Endodermal cell (in vitro differentiated cells): ENCODE measurements around the gene SLC24A4. TPM values are rescaled to one million over a fixed set of nuclear protein-coding genes. Genes with fewer than 3 reads are reported as not detected.

Source experiments
- DNase-seq: peaks from one replicate; pipeline ENCODE4 v3.0.0-alpha.2; 2017
- H3K27ac ChIP-seq: 2 replicates; pipeline ENCODE4 v1.5.1; 2013; ENCODE audit warnings: mild to moderate bottlenecking, low read depth, low read length, moderate library complexity
- H3K27me3 ChIP-seq: 2 replicates; pipeline ENCODE4 v1.6.1; 2013; ENCODE audit warnings: mild to moderate bottlenecking, low read length, moderate library complexity; ENCODE audit not compliant: insufficient read depth, control insufficient read depth, poor library complexity, severe bottlenecking
- H3K36me3 ChIP-seq: 2 replicates; pipeline ENCODE4 v1.7.0; 2013; ENCODE audit warnings: mild to moderate bottlenecking, low read length, moderate library complexity; ENCODE audit not compliant: control insufficient read depth, insufficient read depth
- H3K4me1 ChIP-seq: one replicate; pipeline ENCODE4 v1.7.0; 2013; ENCODE audit warnings: low read length; ENCODE audit not compliant: control insufficient read depth, insufficient read depth
- H3K4me3 ChIP-seq: 2 replicates; pipeline ENCODE4 v1.5.1; 2013; ENCODE audit warnings: mild to moderate bottlenecking, low read length, moderate library complexity
- H3K9ac ChIP-seq: 2 replicates; pipeline ENCODE4 v1.6.1; 2013; ENCODE audit warnings: mild to moderate bottlenecking, low read length, moderate library complexity; ENCODE audit not compliant: poor library complexity, severe bottlenecking; ENCODE audit errors: extremely low read depth
- H3K9me3 ChIP-seq: 2 replicates; pipeline ENCODE4 v1.6.1; 2013; ENCODE audit warnings: mild to moderate bottlenecking, low read length, moderate library complexity; ENCODE audit not compliant: control insufficient read depth
- H3K27ac Mint-ChIP-seq: 2 replicates; pipeline ENCODE4 v1.8.0; 2020; ENCODE audit warnings: mixed read lengths
- H3K27me3 Mint-ChIP-seq: 2 replicates; pipeline ENCODE4 v1.8.0; 2021; ENCODE audit warnings: mild to moderate bottlenecking, mixed read lengths; ENCODE audit not compliant: insufficient read depth
- H3K36me3 Mint-ChIP-seq: 2 replicates; pipeline ENCODE4 v1.8.0; 2020; ENCODE audit warnings: low read depth, mixed read lengths
- H3K4me1 Mint-ChIP-seq: 2 replicates; pipeline ENCODE4 v1.8.0; 2020; ENCODE audit warnings: mixed read lengths
- H3K4me3 Mint-ChIP-seq: 2 replicates; pipeline ENCODE4 v1.8.0; 2020; ENCODE audit warnings: mild to moderate bottlenecking, moderate library complexity, mixed read lengths
- H3K9me3 Mint-ChIP-seq: 2 replicates; pipeline ENCODE4 v1.8.0; 2020; ENCODE audit warnings: mild to moderate bottlenecking, mixed read lengths
- WGBS, 2 experiments: methylation state at CpG; one replicate each; pipeline versions ENCODE4 v1.1.5 to v1.1.7; 2013; ENCODE audit warnings: missing lambda C conversion rate in 2 of 2, mixed read lengths in 1 of 2; ENCODE audit not compliant: insufficient coverage in 1 of 2, insufficient read length in 1 of 2; 5-methylcytosine and 5-hydroxymethylcytosine counted together
- total RNA-seq, 2 donors: library from RNA; stranded (reverse); fragmentation: NEBNext Ultra II Directional in 1 of 2; extraction: Animal tissue kit (Norgen Biotek cat#: 25700) in 1 of 2; gene quantifications; 2 replicates in 1 of 2; 3 replicates in 1 of 2; pipeline ENCODE4 v1.2.1, GENCODE V29; 2021
- TF ChIP-seq, protein P1 (sequence below): fragments of 200-600 bp; sonication (generic); conservative IDR thresholded peaks from 2 replicates; pipeline ENCODE4 v1.5.0; 2021; ENCODE audit warnings: antibody characterized with exemption, mild to moderate bottlenecking

SLC24A4 gene
- total RNA-seq, 2 donors from 2014 or later = 0.09 to 0.29 TPM

DNA sequence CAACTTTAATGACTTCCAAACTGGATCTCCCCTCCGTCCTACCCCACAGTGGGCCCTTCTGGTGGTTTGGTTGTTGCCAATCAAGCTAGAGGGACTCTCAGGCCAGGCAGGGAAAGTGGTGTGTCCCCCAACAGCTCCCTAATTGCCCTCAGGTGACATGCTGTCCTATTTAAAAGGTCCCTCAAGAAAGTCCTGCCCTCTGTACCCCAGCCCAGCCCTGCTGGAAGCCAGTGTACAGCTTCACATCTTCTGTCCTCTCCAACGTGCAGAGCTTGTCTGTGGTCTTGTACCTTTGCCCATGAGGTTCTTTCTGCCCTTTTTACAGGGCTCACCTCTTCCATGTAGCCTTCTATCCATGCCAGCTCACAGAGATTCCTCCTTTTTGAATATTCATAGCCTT lies 194.8 kb downstream of the SLC24A4 start:
- Histone ChIP-seq H3K9me3 (no peaks in the 10 kb centered on the region), H3K4me3 (no peak overlapping the region), H3K4me1 (no peaks in the 10 kb centered on the region), H3K9ac (no peak overlapping the region), H3K27me3 (peaks cover 34% of the 10 kb centered on the region), H3K27ac (no peak overlapping the region), H3K36me3 (no peaks in the 10 kb centered on the region)
- Mint-ChIP-seq H3K4me1 (no peaks in the 10 kb centered on the region), H3K36me3 (no peaks in the 10 kb centered on the region), H3K4me3 (no peak overlapping the region), H3K9me3 (no peaks in the 10 kb centered on the region), H3K27ac (no peak overlapping the region), H3K27me3 (peaks cover 39% of the 10 kb centered on the region)
- DNase-seq = no peak
- WGBS, 2 experiments = 82 to 100% methylated on average over 2 of the region's 2 CpGs
- TF ChIP-seq, protein P1, sequence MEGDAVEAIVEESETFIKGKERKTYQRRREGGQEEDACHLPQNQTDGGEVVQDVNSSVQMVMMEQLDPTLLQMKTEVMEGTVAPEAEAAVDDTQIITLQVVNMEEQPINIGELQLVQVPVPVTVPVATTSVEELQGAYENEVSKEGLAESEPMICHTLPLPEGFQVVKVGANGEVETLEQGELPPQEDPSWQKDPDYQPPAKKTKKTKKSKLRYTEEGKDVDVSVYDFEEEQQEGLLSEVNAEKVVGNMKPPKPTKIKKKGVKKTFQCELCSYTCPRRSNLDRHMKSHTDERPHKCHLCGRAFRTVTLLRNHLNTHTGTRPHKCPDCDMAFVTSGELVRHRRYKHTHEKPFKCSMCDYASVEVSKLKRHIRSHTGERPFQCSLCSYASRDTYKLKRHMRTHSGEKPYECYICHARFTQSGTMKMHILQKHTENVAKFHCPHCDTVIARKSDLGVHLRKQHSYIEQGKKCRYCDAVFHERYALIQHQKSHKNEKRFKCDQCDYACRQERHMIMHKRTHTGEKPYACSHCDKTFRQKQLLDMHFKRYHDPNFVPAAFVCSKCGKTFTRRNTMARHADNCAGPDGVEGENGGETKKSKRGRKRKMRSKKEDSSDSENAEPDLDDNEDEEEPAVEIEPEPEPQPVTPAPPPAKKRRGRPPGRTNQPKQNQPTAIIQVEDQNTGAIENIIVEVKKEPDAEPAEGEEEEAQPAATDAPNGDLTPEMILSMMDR = no peak

DNA sequence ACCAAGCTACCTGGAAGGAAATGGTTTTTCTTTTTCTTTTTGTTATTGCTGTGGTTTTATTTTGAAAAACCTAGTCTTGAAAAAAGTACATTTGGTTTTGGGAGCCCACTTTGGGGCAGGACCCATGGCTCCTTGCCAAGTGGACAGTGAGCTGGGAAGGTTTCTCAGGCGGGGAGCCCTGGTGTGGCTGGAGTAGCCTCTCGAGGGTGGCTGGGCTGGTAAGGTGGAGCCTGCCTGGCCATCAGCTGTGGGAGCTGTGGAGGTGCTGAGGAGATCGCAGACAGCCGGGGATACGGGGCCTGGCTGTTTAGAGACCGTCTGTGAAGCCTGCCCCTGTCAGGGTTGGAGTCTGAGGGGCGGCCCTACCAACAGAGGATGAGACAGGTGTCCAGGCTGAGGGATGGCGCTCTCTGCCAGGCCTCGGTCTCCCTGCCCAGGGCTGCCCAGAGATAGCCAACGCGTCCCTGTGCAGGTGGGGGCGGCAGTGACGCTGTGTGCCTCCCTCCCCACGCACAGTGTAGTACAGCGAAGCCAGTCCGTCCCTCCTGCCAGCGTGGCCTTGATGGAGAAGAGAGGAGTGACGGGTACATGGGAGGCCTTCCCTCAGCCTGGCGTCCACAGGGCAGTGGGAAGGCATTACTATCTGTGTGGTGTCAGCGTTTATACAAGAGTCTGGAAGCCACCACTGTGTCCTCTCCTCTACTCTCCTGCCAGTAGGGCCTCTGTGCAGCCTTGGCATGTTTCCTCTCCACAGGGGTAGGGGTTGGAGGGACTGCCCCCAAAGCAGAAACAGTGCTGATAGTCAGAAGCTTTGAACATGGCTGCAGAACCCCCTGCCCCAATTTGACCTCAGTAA lies 196.5 kb downstream of the SLC24A4 start:
- no peak overlapping the region for H3K27ac Mint-ChIP-seq

DNA sequence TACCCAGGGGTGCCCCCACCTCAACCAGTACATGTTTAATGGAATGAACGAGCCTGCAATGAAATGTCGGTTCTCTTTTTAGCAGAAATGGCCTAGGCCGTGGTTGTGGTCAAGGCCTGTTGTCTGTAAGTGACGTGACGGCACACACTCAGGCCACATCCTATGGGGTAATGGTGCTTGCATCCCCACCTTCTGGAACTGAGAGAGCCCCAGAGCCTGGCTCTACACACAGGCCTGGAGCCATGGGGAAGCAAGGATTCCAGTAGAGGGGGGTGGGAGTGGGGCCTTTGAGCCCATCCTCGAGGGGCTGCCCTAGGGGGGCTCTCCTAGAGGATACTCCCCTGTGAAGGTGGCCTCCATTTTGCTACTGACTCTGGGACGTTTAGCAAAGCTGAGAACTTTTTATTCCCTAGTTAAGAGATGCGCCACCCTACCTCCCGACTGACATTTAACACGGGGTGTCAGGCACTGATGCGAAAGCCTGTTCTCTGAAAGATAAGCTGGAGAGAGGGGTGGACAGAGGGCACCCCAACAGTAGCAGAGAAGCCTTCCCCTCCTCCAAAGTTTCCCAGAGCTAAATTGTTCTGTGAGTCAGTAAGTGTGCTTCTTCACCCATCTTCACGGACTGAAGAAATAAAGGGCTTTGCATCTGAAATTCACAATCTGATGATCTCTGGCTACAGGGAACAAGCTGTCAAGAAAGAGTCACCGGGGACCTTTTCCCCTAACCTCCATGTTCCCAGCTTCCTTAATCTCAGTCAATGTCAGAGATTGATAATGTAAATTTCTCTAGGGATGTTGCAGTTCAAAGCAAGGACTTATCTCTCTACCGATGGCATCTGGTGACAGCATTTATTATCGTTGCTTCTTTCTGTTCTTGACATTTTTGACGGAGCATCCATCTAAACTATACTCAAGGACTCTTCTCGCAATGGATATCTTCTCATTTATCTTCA lies 197.4 kb downstream of the SLC24A4 start:
- DNase-seq = no peak
- Mint-ChIP-seq H3K27me3 (peaks cover 21% of the 10 kb centered on the region), H3K4me1 (no peaks in the 10 kb centered on the region), H3K4me3 (no peak overlapping the region), H3K36me3 (no peaks in the 10 kb centered on the region), H3K9me3 (no peaks in the 10 kb centered on the region), H3K27ac (no peak overlapping the region)
- WGBS, 2 experiments = 85 to 90% methylated on average over 15 to 17 of the region's 17 CpGs
- Histone ChIP-seq H3K9me3 (no peaks in the 10 kb centered on the region), H3K36me3 (no peaks in the 10 kb centered on the region), H3K27me3 (peaks cover 11% of the 10 kb centered on the region), H3K4me1 (no peaks in the 10 kb centered on the region), H3K4me3 (no peak overlapping the region), H3K27ac (no peak overlapping the region), H3K9ac (no peak overlapping the region)
- TF ChIP-seq, protein P1 = no peak

More for the DNA sequence above, 196.5 kb downstream of the SLC24A4 start:
- DNase-seq = no peak
- no peak overlapping the region for H3K9ac ChIP-seq
- H3K36me3 ChIP-seq = no peaks in the 10 kb centered on the region
- no peaks in the 10 kb centered on the region for H3K9me3 Mint-ChIP-seq
- TF ChIP-seq, protein P1 = no peak
- H3K4me3 Mint-ChIP-seq = no peak overlapping the region
- H3K36me3 Mint-ChIP-seq = no peaks in the 10 kb centered on the region
- no peak overlapping the region for H3K4me3 ChIP-seq
- H3K27ac ChIP-seq = no peak overlapping the region
- H3K27me3 ChIP-seq = peaks cover 20% of the 10 kb centered on the region
- H3K4me1 Mint-ChIP-seq = no peaks in the 10 kb centered on the region
- WGBS, 2 experiments = 87 to 95% methylated on average over 13 to 20 of the region's 20 CpGs
- peaks cover 30% of the 10 kb centered on the region for H3K27me3 Mint-ChIP-seq
- H3K4me1 ChIP-seq = no peaks in the 10 kb centered on the region
- H3K9me3 ChIP-seq = no peaks in the 10 kb centered on the region
